Ovary (tissue), 9 donors: Measurements from ENCODE around the gene PLIN1. TPM values are rescaled to one million over a fixed set of nuclear protein-coding genes. Genes with fewer than 3 reads are reported as not detected.
"Not testable (repeated sequence)": the region's sequence is repeated elsewhere in the genome, so short reads cannot be mapped to it uniquely, and the experiment has no call there.

Experiments used
- DNase-seq, 5 donors: peaks; one replicate each; pipeline ENCODE4 v3.0.0-alpha.2; 2019 to 2020
- H3K27ac ChIP-seq, 2 donors: fragments of 200-600 bp; one replicate each; pipeline versions ENCODE4 v1.5.1 to v1.8.0; 2019 to 2022
- H3K27me3 ChIP-seq: fragments of 200-600 bp; one replicate; pipeline ENCODE4 v1.8.0; 2022
- H3K36me3 ChIP-seq: fragments of 200-600 bp; sonication (generic); one replicate; pipeline ENCODE4 v1.5.1; 2019
- H3K4me1 ChIP-seq: one replicate; pipeline ENCODE4 v1.8.1; 2013; ENCODE audit warnings: mild to moderate bottlenecking, moderate library complexity; ENCODE audit not compliant: insufficient read depth
- H3K4me3 ChIP-seq: fragments of 200-600 bp; sonication (generic); one replicate; pipeline ENCODE4 v1.5.1; 2017
- H3K9me3 ChIP-seq, 2 donors: fragments of 200-600 bp in 1 of 2; sonication (generic) in 1 of 2; one replicate each; pipeline versions ENCODE4 v1.5.1 to v1.8.1; 2013 to 2019; ENCODE audit warnings: mild to moderate bottlenecking in 1 of 2, moderate library complexity in 1 of 2
- EP300 ChIP-seq: sonication (generic); formaldehyde crosslinking; IDR thresholded peaks from one replicate; pipeline ENCODE4 v1.6.1; 2017; ENCODE audit warnings: antibody characterized with exemption
- POLR2A ChIP-seq: fragments of 450-650 bp; IDR thresholded peaks from one replicate; pipeline ENCODE4 v1.6.1; 2017; ENCODE audit warnings: antibody characterized with exemption, mild to moderate bottlenecking, moderate library complexity
- WGBS, 3 donors: extraction: QIAGEN DNeasy Blood & Tissue Kit in 1 of 3; methylation state at CpG; one replicate each; pipeline versions ENCODE4 v1.1.5 to v1.1.7; 2013 to 2017; 5-methylcytosine and 5-hydroxymethylcytosine counted together
- intact Hi-C, 4 donors: fragments of 100-400 bp; cut with DNase I; formaldehyde crosslinking; loops; one replicate each; pipeline versions ENCODE4 v1.11.0 to v1.15.1; 2022 to 2023
- polyA plus RNA-seq, 2 donors: library from polyadenylated mRNA; stranded (reverse); fragments of 200-250 nt in 1 of 2; fragments of 350-450 nt in 1 of 2; fragmentation: Illumina TruSeq in 1 of 2; extraction: RNeasy Lipid Tissue Mini Kit (QIAGEN cat#74804) in 1 of 2; gene quantifications; one replicate each; pipeline ENCODE4 v1.2.3, GENCODE V29; 2013 to 2014
- total RNA-seq, 7 donors: library from RNA; depleted of rRNA in 2 of 7; stranded (reverse); fragments of >200 nt in 2 of 7; fragmentation: NEBNext Ultra II Directional in 3 of 7; extraction: Animal tissue kit (Norgen Biotek cat#: 25700) in 3 of 7; gene quantifications; one replicate each; pipeline versions ENCODE4 v1.1.0 to v1.2.4, GENCODE V29; 2016 to 2023
- TF ChIP-seq, protein P1 (sequence below), 3 donors: fragments of 450-650 bp in 2 of 3; fragments of 200-600 bp in 1 of 3; IDR thresholded peaks; one replicate each; pipeline versions ENCODE4 v1.5.1 to v1.8.0; 2016 to 2022; ENCODE audit warnings: antibody characterized with exemption in 3 of 3, mild to moderate bottlenecking in 1 of 3
- donor health status: DM: no; HTN: no; CAD: no; lungs with moderate emphysema.
- donor health status: DM: no; HTN: no; CAD: no.
- donor health status: Bipolar disorder and iron deficiency.
- donor health status: DM: yes; HTN: yes; CAD: no.
- donor health status: DM: no; HTN: no; CAD: no.
- donor health status: DM: yes; HTN: yes; CAD: no.

Gene PLIN1
- total and polyA plus RNA-seq, 9 donors, result 0.82 to 5.4 (median 1.2) TPM

DNA sequence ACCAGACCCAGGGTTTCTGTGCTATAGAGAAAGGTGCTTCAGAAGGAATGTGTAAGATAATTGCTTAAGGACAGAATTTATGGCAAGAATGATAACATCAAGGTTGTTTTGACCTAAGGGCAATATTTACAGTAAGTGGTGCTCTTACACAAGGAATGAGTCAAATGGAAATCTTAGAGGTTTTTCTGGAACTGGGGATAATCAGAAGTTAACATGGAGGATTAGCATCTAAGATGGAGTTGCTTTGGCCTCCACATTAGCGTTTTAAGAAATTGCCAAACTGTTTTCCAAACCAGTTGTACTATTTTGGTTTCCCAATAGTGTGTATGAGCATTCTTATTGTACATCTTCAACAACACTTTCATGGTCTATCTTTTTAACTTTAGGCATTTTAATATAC, 14.5 kb upstream of the PLIN1 start:
- WGBS, 3 donors, result 80 to 85% (median 83%) methylated on average over 1 of the region's 1 CpG
- no peaks in the 10 kb centered on the region for H3K27me3 ChIP-seq
- no peak for TF ChIP-seq EP300
- TF ChIP-seq, protein P1, sequence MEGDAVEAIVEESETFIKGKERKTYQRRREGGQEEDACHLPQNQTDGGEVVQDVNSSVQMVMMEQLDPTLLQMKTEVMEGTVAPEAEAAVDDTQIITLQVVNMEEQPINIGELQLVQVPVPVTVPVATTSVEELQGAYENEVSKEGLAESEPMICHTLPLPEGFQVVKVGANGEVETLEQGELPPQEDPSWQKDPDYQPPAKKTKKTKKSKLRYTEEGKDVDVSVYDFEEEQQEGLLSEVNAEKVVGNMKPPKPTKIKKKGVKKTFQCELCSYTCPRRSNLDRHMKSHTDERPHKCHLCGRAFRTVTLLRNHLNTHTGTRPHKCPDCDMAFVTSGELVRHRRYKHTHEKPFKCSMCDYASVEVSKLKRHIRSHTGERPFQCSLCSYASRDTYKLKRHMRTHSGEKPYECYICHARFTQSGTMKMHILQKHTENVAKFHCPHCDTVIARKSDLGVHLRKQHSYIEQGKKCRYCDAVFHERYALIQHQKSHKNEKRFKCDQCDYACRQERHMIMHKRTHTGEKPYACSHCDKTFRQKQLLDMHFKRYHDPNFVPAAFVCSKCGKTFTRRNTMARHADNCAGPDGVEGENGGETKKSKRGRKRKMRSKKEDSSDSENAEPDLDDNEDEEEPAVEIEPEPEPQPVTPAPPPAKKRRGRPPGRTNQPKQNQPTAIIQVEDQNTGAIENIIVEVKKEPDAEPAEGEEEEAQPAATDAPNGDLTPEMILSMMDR (IDR thresholded peaks at IDR 0.05), result no peak
- TF ChIP-seq POLR2A, result no peak
- no peaks in the 10 kb centered on the region for H3K9me3 ChIP-seq
- no peak overlapping the region for H3K4me3 ChIP-seq
- no peak overlapping the region for H3K27ac ChIP-seq
- no peaks in the 10 kb centered on the region for H3K36me3 ChIP-seq
- intact Hi-C loops, result no loop called here
- peaks cover 5% of the 10 kb centered on the region for H3K4me1 ChIP-seq
- DNase-seq, result no peak

DNA sequence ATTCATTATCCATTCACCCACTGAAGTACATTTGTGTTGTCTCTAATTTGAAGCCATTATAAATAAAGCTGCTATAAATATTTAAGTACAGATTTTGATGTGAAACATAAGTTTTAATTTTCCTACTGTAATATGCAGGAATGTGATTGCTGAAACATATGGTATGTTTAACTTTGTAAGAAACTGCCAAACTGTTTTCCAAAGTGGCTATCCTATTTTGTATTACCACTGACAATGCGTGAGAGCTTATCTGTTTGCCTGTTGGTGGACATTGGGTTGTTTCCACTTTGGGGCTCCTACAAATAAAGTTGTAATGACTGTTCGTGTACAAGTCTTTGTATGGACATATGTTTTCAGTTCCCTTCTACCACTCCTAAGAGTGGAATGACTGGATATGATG, 13.9 kb upstream of the PLIN1 start:
- H3K27me3 ChIP-seq, result no peaks in the 10 kb centered on the region
- no peaks in the 10 kb centered on the region for H3K36me3 ChIP-seq
- intact Hi-C loops, result no loop called here
- peaks cover 5% of the 10 kb centered on the region for H3K4me1 ChIP-seq
- no peak overlapping the region for H3K4me3 ChIP-seq
- no peak overlapping the region for H3K27ac ChIP-seq
- H3K9me3 ChIP-seq, result no peaks in the 10 kb centered on the region
- DNase-seq, result no peak
- TF ChIP-seq, protein P1 (IDR thresholded peaks at IDR 0.05), result no peak
- TF ChIP-seq EP300 (no peak), POLR2A (no peak)
- 25 to 44% (median 29%) methylated on average over 2 of the region's 2 CpGs for WGBS, 3 donors

DNA sequence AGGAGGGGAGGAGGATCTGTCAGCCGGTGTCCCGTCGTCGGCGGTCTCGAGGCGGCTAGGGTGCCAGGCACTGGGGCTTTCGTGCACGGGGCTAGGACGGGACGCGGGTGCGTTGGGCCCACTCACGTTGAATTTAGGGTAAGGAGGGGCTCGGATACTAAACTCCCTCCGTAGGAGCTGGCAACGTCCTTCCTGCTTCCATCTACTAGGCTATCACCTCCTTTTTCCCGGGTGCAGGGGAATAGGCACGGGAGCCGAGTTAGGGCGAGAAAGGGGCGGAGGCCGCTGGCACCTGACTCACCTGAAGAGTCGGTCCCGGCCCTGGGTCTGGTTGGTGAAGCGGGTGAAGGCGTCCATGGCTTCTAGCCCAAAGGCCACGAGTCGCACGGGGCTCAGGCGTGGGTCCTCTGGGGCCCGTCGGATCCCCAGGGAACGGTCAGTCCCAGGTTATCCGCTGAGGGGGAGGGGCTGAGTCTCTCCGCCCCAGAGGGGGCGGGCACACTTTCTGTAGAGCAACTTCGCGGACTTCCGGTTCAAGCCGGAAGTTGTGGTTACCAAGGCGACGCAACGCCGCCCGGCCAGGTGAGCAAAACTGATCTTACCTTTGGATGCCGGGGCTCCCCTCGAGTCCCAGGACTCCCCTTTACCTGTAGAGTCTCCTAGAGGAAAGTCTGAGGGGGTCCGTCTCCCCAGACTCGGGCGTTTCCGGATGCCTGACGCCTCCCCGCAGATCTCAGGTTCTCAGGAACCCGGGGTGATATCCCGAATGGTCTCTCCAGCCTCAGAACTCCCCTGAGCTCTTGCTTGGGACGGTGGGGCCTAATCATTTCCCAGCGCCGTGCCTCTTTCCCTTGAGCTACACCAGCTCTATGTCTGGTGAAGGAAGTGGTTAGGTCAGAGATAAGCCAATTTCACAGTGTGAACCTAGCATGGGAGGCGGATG, 11.4 kb upstream of the PLIN1 start, which contains the start of the genes PEX11A and WDR93:
Gene PEX11A (minus strand): TSS at position 479 of the 943 bp plus-strand sequence. CDS start 122 bp downstream, at position 357.
Gene WDR93 (plus strand): TSS at position 536 of the 943 bp plus-strand sequence. CDS start 10,936 bp downstream, outside the sequence.
- peaks cover 5% of the 10 kb centered on the region for H3K4me1 ChIP-seq
- 2 to 3% (median 2%) methylated on average over 44 to 60 of the region's 60 CpGs for WGBS, 3 donors
- H3K4me3 ChIP-seq, result peak within 1 kb of the TSS; percentile 78
- peak; percentile 81 to 90 (median 86) for DNase-seq
- TF ChIP-seq POLR2A, result peak; percentile 49
- TF ChIP-seq EP300, result no peak
- H3K27me3 ChIP-seq, result no peaks in the 10 kb centered on the region
- no peaks in the 10 kb centered on the region for H3K36me3 ChIP-seq
- intact Hi-C loops, result no loop called here
- no peaks in the 10 kb centered on the region for H3K9me3 ChIP-seq
- no peak within 1 kb of the TSS for H3K27ac ChIP-seq

DNA sequence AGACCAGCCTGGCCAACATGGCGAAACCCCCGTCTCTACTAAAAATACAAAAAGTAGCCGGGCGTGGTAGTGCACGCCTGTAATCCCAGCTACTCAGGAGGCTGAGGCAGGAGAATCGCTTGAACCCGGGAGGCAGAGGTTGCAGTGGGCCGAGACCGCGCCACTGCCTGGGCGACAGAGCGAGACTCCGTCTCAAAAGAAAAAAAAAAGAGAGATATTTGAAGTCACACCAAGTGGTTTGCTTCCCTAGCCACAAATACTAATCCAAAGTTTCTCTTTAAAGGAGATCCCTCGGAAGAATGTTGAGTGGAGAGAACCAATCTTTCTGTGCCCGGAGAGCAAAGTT, 10.7 kb upstream of the PLIN1 start:
- H3K4me1 ChIP-seq, H3K27ac ChIP-seq, DNase-seq, H3K36me3 ChIP-seq, H3K9me3 ChIP-seq, H3K27me3 ChIP-seq, intact Hi-C loops: not testable (repeated sequence)
- WGBS, 3 donors, result 36 to 60% (median 40%) methylated on average over 15 of the region's 15 CpGs
- peak overlapping the region; percentile 78 for H3K4me3 ChIP-seq

DNA sequence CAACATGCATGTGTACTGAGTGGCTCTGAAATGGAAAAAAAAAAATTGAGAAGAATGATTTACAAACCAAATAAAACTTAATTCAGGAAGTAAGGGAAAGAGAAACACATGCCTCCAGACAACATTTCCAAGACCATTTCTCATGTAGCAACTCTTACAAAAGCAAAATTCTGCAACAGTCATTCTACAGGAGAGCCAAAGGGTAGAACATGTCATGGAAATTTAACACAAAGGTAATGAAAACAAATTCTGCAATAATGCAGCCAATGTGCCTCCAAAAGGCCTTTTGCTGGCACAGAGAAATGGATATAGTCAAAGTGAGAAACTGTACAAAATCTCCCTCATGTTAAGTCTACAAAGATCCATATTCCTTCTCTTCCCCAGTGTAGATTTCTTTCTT, 7.4 kb upstream of the PLIN1 start:
- Histone ChIP-seq H3K9me3 (no peaks in the 10 kb centered on the region), H3K27me3 (no peaks in the 10 kb centered on the region), H3K4me1 (peaks cover 5% of the 10 kb centered on the region), H3K27ac (no peak overlapping the region), H3K36me3 (no peaks in the 10 kb centered on the region), H3K4me3 (no peak overlapping the region)
- intact Hi-C loops, result no loop called here
- TF ChIP-seq POLR2A (no peak), EP300 (no peak)
- TF ChIP-seq, protein P1 (IDR thresholded peaks at IDR 0.05), result no peak
- DNase-seq, result no peak
